ENCODE measurements around the gene RXFP4. TPM values are rescaled to one million over a fixed set of nuclear protein-coding genes. Genes with fewer than 3 reads are reported as not detected.
"Not testable (repeated sequence)": the region's sequence is repeated elsewhere in the genome, so short reads cannot be mapped to it uniquely, and the experiment has no call there.

RXFP4 gene, protein sequence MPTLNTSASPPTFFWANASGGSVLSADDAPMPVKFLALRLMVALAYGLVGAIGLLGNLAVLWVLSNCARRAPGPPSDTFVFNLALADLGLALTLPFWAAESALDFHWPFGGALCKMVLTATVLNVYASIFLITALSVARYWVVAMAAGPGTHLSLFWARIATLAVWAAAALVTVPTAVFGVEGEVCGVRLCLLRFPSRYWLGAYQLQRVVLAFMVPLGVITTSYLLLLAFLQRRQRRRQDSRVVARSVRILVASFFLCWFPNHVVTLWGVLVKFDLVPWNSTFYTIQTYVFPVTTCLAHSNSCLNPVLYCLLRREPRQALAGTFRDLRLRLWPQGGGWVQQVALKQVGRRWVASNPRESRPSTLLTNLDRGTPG
- 6.3 TPM for total RNA-seq (ENCODE audit: insufficient read depth, low replicate concordance)

DNA sequence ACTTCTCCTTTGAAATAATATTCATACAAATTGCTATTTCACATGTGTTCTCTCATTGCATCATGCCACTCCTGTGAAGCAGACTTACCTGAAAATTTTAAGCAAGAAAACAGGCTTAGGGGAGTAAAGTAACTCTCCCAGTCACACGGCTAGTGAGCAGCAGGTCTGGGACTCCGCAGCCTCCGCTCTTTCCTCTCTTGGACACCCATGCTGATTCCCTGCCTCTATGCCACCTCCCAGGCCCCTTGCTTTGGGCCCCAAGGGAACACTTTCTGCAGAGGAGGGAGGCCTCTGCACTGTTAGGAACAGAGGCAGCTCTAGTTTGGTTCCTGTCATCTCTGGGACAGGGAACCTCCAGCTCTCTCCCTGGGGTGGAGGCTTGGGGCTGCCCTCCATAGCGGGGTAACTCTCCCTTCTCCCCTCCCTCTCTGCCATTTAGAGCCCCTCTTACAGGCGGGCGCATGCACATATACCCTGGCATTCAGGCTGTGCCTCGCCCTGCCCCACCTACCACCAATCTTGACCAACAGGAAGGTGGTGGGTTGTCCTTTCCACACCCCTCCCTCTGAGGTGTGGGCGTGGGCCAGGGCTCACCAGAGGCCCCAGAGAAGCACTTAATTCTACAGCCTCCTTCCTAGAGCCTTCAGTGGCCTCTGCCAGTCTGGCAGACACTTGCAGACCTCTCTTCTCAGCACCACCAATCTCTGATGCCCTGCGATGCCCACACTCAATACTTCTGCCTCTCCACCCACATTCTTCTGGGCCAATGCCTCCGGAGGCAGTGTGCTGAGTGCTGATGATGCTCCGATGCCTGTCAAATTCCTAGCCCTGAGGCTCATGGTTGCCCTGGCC lies at the start of gene RXFP4:
Gene RXFP4, plus strand, starts transcription at position 646 of the 852 bp plus-strand sequence. Its CDS starts 72 bp downstream, at position 718.
- no peak for DNase-seq (ENCODE audit: low spot score)

DNA sequence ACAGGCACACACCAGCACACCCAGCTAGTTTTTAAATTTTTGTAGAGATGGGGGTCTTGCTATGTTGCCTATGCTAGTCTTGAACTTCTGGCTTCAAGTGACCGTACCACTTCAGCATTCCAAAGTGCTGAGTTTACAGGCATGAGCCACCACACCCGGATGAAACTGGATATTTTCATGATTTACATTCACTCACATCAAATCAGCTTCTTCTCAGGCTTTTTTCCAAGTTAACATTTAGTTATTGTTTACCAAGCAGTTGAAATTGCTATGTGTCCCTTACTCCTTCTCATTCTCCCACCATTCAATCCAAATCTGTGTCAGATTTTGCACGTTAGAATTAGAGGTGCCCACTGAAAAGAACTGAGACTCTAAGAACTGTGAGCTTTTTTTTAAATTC lies 48.6 kb upstream of the RXFP4 start:
- DNase-seq (ENCODE audit: low spot score), result peak; percentile 52

DNA sequence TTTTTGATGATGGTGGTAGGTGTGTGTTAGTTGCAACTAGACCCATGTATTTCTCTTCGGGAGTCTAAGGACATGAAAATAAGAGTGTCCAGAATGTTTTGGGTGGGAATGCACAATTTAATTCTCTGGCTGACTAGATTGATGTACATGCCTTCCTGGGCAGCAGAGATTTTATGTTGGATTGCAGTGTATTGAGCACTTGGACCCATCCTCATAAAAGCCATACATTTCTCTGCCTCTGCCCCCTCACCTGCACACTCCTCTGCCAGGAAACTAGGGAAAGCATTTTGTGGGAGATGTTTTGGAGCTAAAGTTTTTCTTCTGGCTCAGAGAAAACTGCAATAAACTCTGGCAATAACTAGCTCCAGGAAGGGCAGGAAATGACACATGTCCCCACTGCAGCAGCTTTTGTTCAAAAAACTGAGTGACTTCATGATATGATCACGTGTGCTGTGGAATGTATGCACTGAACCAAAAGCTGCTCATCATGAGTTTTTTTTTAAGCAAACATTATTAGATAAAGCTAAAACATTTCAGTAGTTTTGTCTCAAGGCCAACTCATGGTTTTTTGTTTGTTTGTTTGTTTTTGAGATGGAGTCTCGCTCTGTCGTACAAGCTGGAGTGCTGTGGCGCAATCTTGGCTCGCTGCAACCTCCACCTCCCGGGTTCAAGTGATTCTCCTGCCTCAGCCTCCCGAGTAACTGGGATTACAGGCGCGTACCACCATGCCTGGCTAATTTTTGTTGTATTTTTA lies 47.9 kb upstream of the RXFP4 start:
- peak; percentile 58 for DNase-seq (ENCODE audit: low spot score)

DNA sequence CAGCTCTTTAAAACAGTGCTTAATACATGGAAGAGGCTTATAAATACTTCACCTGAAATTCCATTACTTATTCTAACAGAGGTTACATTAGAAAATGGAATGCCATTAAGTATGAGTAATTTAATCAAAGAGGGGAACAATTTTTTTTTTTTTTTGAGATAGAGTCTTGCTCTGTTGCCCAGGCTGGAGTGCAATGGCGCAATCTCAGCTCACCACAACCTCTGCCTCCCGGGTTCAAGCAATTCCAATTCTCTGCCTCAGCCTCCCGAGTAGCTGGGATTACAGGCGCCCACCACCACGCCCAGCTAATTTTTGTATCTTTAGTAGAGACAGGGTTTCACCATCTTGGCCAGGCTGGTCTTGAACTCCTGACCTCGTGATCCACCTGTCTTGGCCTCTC lies 45.8 kb upstream of the RXFP4 start:
- not testable (repeated sequence) for DNase-seq (ENCODE audit: low spot score)

DNA sequence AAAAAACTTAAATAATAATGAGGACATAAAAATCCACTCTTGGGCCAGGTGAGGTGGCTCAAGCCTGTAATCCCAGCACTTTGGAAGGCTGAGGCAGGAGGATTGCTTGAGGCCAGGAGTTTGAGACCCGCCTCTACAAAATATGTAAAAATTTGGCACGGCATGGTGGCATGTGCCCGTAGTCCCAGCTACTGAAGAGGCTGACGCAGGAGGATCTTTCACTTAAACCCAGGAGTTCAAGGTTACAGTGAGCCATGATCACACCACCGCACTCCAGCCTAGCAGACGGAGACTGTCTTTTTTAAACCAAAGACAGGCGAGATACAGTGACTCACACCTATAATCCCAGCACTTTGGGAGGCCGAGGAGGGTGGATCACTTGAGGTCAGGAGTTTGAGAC lies 45.0 kb upstream of the RXFP4 start:
- DNase-seq (ENCODE audit: low spot score), result not testable (repeated sequence)

DNA sequence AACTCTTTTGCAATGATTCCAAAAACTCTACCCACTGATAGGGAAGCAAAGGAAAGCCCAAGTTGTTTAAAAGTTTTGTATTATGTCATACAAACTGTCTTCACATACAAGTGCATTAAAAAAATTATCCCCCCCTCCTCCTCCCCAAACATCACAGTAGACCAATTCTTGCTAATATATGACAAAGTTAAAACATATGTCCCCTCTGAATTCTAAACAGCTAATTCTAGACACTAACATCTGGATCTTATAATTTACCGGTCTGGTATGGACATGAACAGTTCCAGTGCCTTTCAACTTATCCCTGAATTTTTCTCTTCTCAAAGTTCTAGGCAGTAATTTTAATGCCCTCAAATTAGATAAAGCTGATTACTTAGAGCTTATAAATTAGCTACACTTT lies 43.7 kb upstream of the RXFP4 start:
- DNase-seq (ENCODE audit: low spot score), result no peak

DNA sequence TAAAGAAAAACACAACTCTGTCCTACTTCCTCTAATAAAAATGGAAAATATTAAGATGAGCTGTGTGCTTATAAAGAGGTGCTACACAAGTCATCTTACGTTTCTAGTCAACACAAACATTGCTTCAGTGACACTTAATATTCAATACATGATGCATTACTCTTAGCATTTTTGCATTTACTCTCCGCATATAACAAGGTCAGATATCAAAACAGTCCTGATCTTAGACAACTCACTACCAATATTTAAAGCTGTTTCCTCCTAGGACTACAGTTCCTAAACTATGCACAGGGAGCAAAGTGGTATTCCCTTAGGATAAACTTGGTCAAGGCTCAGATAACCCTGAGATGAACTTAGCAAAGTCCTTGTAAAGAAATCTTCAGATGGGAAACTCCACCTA lies 42.5 kb upstream of the RXFP4 start:
- DNase-seq (ENCODE audit: low spot score), result no peak

DNA sequence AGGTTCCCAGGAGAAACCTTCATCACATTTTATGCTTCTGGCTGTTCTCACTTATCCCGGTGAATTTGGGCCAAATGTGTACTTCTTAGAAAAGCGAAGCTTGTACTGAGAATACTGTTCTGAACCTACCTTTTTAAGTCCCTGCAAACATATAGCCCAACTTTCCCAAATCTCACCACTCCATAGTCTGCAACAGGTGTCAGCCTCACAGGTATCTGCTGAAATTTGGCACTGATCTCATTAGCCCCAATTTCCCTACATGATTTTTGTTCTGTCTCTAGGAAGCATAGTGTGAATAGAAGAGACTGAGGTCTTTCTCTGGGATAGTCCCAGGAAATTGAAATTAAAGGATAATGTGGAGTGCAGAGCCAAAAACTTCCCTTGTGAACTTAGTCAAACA lies 41.8 kb upstream of the RXFP4 start:
- DNase-seq (ENCODE audit: low spot score), result no peak

DNA sequence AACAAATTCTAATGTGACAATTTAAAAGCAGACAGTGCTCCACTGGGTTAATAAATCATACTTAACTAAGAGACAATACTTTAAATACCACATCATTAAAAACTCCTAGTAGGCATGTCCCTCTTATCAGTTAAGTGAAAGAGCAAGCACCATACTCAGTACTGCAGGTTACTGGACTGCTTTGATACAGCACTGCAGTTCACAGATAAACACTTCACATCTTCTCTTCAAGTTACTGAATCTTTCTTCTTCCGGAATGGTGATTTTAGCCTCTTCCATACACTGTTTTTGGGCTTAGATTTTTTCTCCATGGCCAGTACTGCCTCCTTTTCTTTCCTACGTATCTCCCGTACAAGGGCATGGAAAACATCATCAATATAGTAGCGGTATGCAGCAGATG lies 41.3 kb upstream of the RXFP4 start:
- no peak for DNase-seq (ENCODE audit: low spot score)

DNA sequence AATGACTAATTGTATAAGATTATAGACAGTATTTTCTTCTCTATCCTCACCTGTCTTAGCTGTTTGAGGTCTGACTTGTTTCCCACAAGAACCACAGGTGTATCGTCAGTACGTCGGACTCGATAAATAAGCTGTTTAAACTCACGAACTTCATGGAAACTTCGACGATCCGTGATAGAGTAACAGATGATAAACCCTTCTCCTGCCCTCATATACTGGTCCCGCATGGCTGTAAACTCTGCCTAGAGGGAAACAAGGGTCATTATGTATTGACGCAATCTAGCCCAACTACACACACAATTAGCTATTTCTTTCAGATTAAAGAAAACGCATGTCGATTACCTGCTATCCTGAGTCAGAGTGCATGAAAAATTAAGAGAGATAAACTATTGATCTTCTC lies 37.2 kb upstream of the RXFP4 start:
- no peak for DNase-seq (ENCODE audit: low spot score)

DNA sequence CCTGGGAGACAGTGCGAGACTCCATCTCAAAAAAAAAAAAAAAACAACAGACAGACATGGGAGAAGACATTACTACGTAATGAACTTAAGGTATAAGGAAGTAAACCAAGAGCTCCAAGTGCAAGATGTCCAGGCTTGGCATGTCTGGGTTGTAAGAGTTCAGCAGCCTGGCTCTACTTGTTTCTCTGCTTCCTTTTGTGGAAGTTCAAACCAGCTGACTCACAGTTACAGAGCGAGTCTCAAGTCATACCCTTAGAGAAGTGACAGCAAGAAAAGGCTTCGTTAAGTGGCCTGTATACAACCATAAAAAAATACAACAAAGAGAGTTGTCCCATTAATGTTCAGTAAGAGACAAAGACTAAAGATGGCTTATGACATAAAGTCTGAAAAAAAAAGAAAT lies 31.5 kb upstream of the RXFP4 start:
- peak; percentile 47 for DNase-seq (ENCODE audit: low spot score)

DNA sequence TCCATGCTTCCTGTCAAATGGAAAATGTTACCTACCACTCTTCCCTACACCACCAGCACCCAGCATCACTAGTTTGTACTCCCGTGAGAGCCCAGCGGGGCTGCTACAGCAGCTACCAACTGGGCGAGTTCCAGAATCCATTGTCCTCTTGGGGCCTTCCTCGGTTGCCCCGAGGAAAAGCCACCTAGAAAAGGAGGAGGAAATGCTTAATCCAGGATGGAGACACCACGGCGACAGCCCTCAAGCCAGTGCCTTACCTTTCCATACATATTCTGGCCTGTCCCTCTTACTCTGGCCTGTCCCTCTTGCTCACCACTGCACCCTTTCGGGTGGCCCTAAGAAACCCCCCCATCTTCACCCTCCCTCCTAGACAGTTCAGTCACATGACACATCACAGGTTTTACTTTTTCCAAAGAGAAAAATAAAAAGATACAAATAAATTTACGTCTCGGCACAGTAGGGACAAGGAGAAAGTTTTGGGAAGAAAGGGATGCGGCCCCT lies 30.8 kb upstream of the RXFP4 start:
- DNase-seq (ENCODE audit: low spot score), result peak; percentile 37

DNA sequence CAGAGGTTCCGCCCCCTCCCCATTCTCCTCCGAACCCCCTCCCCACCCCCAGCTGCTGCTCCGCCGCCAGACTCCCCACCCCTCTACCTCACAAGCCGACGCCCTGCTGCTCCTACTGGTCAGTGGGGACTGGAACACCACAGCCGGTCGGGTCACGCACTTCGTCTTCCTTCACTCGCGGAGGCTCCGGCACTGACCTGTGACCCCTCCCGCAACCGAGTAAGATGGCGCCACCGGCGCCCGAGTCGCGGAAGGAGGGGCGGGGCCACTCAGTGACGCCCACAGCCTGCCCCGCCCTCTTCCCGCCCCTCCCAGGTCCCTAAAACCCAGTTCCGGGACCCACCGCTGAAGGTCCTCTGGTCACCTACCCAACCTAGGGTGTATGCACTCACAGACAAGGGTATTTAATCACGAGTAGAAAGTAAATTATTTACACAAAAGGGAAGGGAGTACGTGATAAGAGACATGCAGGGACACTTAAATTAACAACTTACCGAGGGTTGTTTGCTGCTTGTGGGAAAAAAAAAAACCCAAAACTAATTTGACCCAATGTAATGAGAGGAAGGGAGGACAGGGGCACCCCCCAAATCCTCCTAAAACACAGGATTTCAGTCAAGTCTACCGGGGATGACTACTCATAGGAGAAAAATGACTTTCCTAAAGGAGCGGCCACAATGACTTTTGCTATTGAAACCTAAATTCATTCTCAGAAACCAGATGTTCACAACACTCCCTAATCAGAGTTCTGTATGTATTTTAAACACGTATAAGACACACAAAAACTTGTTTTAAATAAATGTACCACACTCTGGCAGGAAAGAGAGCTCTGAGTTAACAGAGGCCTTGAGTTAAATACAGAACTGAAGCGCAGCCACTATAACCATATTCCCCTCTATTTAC lies 30.0 kb upstream of the RXFP4 start, which contains the start of gene RIT1:
Gene RIT1, minus strand, starts transcription at position 194 of the 900 bp plus-strand sequence. CDS start 588 bp downstream, outside the sequence.
- DNase-seq (ENCODE audit: low spot score), result peak; percentile 85

DNA sequence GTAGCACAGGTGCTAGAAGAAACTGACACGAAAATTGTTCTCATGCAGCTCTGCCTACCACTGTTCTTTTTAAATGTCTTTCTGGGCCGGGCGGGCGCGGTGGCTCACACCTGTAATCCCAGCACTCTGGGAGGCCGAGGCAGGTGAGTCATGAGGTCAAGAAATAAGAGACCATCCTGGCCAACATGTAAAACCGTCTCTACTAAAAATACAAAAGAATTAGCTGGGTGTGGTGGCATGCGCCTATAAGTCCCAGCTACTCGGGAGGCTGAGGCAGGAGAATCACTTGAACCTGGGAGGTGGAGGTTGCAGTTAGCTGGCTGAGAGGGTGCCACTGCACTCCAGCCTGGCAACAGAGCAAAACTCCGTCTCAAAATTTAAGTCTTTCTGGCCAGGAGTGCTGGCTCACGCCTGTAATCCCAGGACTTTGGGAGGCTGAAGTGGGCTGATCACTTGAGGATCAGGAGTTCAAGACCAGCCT lies 29.3 kb upstream of the RXFP4 start:
- no peak for DNase-seq (ENCODE audit: low spot score)

DNA sequence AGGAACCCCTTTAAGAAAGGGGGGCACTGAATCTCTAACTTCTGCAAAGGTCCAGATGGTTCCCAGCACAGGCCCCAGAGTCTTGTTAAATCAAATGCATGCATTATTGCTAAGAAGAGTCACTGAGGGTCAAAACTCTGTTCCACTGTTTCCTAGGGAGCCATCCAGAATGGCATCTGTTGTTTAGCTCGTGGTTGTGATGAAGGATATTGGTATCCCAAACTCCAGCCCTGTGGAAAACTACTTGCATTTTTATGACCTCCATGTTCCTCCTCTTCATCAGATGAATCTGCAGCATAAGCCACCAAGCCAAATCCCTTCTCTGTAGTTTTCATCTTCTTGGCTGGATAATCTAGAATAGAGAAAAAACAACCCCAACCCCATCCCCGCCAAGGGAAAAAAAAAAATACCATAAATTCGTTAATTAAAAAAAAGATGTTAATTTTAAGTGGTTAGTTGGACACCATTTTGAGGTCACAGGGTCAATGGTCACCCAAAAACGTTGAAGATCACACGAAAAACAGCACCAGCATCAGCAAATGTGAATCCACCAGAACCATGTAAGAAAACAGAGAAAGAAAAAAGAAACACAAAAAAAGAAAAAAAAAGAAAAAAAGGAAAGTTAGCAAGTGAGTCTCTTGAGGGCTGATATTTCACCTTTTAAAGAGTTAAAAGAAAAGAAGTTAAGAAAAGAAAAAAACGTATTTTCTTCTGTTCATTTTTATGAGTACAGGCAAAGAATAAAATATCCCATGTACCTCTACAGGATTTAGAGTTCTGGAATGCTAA lies 27.3 kb upstream of the RXFP4 start:
- no peak for DNase-seq (ENCODE audit: low spot score)

DNA sequence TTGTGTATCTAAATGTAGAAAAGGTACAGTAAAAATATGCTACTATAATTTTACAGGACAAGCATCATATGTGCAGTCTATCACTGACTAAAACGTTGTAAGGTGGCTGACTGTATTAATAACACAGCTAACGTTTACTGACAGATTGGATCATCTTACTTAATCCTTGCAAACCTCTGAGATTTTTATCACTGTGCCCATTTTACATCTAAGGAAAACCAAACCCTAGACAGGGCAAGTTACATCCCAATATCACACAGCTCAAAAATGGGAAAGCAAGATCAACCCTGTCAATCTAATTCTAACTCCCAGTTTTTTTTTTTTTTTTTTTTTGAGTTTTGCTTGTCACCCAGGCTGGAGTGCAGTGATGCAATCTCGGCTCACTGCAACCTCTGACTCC lies 22.8 kb upstream of the RXFP4 start:
- no peak for DNase-seq (ENCODE audit: low spot score)

DNA sequence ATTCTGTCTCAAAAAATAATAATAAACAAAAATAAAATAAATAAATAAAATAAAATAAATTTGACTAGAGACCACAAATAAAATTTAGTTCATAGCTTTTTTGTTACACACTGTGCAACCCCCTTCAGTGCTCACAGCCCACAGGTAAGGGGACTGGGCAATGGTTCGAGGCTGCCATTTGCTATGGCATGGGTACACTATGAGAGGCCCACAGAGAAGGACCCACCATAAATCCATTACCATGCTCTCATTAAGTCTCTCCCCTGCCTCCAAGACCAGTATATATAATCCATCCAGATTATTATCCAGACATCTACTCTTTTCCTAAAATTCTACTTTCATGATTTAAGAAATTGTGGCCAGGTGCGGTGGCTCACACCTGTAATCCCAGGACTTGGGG lies 21.6 kb upstream of the RXFP4 start:
- DNase-seq (ENCODE audit: low spot score), result no peak

DNA sequence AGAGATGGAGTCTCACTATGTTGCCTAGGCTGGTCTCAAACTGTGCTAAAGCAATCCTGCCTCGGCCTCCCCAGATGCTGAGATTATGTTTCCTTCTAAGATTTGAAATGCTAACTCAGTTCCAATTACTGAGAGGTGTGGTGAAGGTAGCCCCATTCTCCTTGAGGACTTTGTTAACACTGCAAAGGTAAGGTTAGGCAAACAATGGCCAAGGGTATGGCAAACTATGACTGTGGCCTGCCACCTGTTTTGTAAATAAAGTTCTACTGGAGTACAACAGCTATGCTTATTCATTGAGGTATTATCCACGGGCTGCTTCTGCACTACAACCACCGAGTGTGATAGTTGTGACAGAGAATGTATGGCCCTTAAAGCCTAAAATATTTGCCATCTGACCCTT lies 20.7 kb upstream of the RXFP4 start:
- DNase-seq (ENCODE audit: low spot score), result no peak

DNA sequence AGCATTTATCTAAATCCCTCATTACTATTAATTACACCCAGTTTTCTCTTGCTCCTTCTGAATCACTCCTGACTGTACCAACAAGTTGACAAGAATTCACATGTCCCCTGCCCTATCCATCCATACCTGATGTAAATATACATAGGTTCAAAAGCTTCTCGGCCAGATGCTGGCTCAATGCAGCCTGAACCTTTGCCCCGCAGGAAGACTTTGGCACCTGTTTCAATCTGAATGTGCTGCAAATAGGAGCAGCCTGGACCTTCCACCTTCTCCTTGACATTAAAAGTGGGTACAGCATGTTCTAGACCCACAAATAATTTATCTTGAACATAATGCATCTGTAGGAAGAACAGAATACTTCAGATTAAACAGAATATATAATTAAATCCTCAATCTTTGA lies 15.9 kb upstream of the RXFP4 start:
- no peak for DNase-seq (ENCODE audit: low spot score)

DNA sequence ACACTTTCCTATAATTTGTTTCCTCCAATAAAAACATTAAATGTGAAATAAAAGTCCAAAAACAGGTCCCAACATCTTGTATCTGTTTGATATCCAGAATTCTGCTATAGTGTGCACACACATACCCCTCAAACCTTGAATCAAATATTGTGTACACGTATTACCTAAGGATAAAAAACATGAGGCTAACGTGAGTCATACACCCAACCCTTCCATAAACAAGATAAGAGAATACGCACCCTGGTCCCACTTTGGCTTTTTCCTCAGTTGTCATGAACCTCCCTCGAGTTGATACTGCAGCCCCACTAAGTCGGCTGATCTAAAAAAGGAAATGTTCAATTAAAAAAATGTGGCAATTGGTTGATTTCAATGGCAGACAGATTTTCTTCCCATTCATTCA lies 12.4 kb upstream of the RXFP4 start:
- no peak for DNase-seq (ENCODE audit: low spot score)

All from umbilical cord (tissue), 2 donors.